ENCODE measurements around the gene CEMIP. TPM values are rescaled to one million over a fixed set of nuclear protein-coding genes. Genes with fewer than 3 reads are reported as not detected.

CEMIP gene
- polyA plus RNA-seq, 1 of the 3 experiments (the other 2 are of a cell fraction), result 27.8 TPM

GRCh38 chr15:80804970-80805495 is 25.9 kb downstream of the CEMIP start:
- DNase-seq, result no peak
- 64% methylated on average over 10 of the region's 10 CpGs for WGBS (ENCODE audit: low lambda C conversion rate)

GRCh38 chr15:80811781-80812315 is 32.7 kb downstream of the CEMIP start:
- Histone ChIP-seq H3K27me3 (ENCODE audit: insufficient read depth) (no peaks in the 10 kb centered on the region), H3K4me1 (ENCODE audit: control insufficient read depth in 1 of 2, insufficient read depth in 2 of 2, low read depth in 1 of 2, low read length in 1 of 2) (no peaks in the 10 kb centered on the region), H3K4me3 (ENCODE audit: low read depth in 2 of 2, low read length in 1 of 2) (no peak overlapping the region), H3K9ac (no peak overlapping the region), H4K20me1 (ENCODE audit: insufficient read depth) (no peaks in the 10 kb centered on the region), H3K79me2 (ENCODE audit: insufficient read depth) (no peaks in the 10 kb centered on the region), H3K4me2 (no peak overlapping the region), H3F3A (replicated peaks; ENCODE audit: insufficient read depth) (no peaks in the 10 kb centered on the region), H3K36me3 (replicated peaks in 1 of 2; ENCODE audit: control insufficient read depth in 1 of 2, insufficient read depth in 2 of 2, low read length in 1 of 2) (peaks cover 0 to 3% of the 10 kb centered on the region in 2 experiments), H3K9me3 (no peaks in the 10 kb centered on the region), H3K9me2 (no peaks in the 10 kb centered on the region), H3K27ac (ENCODE audit: low read depth in 2 of 2, low read length in 1 of 2) (no peak overlapping the region), H2AFZ (ENCODE audit: low read depth) (no peak overlapping the region)
- no peak for DNase-seq
- ChIA-PET POLR2A (no interaction called here), CTCF (interaction anchor here (1.0 kb wide), 1 partner anchor 244 kb away, joined by 3 read pairs; no protein-coding TSS in a partner anchor)
- WGBS (ENCODE audit: low lambda C conversion rate), result 56% methylated on average over 7 of the region's 9 CpGs
- TF ChIP-seq MXI1 (IDR thresholded peaks at IDR 0.05; ENCODE audit: low read depth, low read length), result no peak
- no peak for TF ChIP-seq FOXM1 (IDR thresholded peaks at IDR 0.05; ENCODE audit: low read depth)

More at GRCh38 chr15:80804970-80805495, 25.9 kb downstream of the CEMIP start:
- no peak for TF ChIP-seq MEF2A (IDR thresholded peaks at IDR 0.05; ENCODE audit: borderline replicate concordance, low read depth)
- TF ChIP-seq JUND (IDR thresholded peaks at IDR 0.05), result no peak
- TF ChIP-seq GATA2 (CRISPR knock-in tag; IDR thresholded peaks at IDR 0.05), result peak; percentile 31; the same call in 1 of the 2 replicates
- Histone ChIP-seq H3K27me3 (ENCODE audit: insufficient read depth) (no peaks in the 10 kb centered on the region), H3K79me2 (ENCODE audit: insufficient read depth) (no peaks in the 10 kb centered on the region), H3K4me1 (ENCODE audit: control insufficient read depth in 1 of 2, insufficient read depth in 2 of 2, low read depth in 1 of 2, low read length in 1 of 2) (no peaks in the 10 kb centered on the region; a peak in 1 of 4 replicates), H3K9me3 (no peaks in the 10 kb centered on the region), H3K27ac (ENCODE audit: low read depth in 2 of 2, low read length in 1 of 2) (no peak overlapping the region), H4K20me1 (ENCODE audit: insufficient read depth) (no peaks in the 10 kb centered on the region), H3K4me2 (no peak overlapping the region), H3F3A (replicated peaks; ENCODE audit: insufficient read depth) (no peaks in the 10 kb centered on the region), H3K4me3 (ENCODE audit: low read depth in 2 of 2, low read length in 1 of 2) (no peak overlapping the region), H3K9ac (no peak overlapping the region), H3K36me3 (replicated peaks in 1 of 2; ENCODE audit: control insufficient read depth in 1 of 2, insufficient read depth in 2 of 2, low read length in 1 of 2) (peaks cover 0 to 8% of the 10 kb centered on the region in 2 experiments), H3K9me2 (no peaks in the 10 kb centered on the region), H2AFZ (ENCODE audit: low read depth) (no peak overlapping the region)
- CTCF ChIA-PET, result interaction anchor here (1.0 to 3.2 kb wide), 5 partner anchors 12 to 238 kb away, joined by 3 to 11 read pairs (median 4); no protein-coding TSS in a partner anchor
- POLR2A ChIA-PET, result no interaction called here

GRCh38 chr15:80815106-80815505 is 35.9 kb downstream of the CEMIP start:
- Histone ChIP-seq H3K4me2 (no peak overlapping the region), H3K4me1 (ENCODE audit: control insufficient read depth in 1 of 2, insufficient read depth in 2 of 2, low read depth in 1 of 2, low read length in 1 of 2) (no peaks in the 10 kb centered on the region), H3K36me3 (replicated peaks in 1 of 2; ENCODE audit: control insufficient read depth in 1 of 2, insufficient read depth in 2 of 2, low read length in 1 of 2) (peaks cover 0 to 3% of the 10 kb centered on the region in 2 experiments), H3F3A (replicated peaks; ENCODE audit: insufficient read depth) (no peaks in the 10 kb centered on the region), H3K4me3 (ENCODE audit: low read depth in 2 of 2, low read length in 1 of 2) (no peak overlapping the region), H3K9me3 (no peaks in the 10 kb centered on the region), H4K20me1 (ENCODE audit: insufficient read depth) (no peaks in the 10 kb centered on the region), H3K27me3 (ENCODE audit: insufficient read depth) (no peaks in the 10 kb centered on the region), H3K27ac (ENCODE audit: low read depth in 2 of 2, low read length in 1 of 2) (no peak overlapping the region), H2AFZ (ENCODE audit: low read depth) (no peak overlapping the region), H3K79me2 (ENCODE audit: insufficient read depth) (no peaks in the 10 kb centered on the region), H3K9ac (no peak overlapping the region), H3K9me2 (no peaks in the 10 kb centered on the region)
- DNase-seq, result no peak
- CTCF ChIA-PET, result interaction anchor here (0.8 to 1.0 kb wide), 3 partner anchors 16 to 35 kb away, joined by 3 read pairs; no protein-coding TSS in a partner anchor
- POLR2A ChIA-PET, result no interaction called here
- WGBS (ENCODE audit: low lambda C conversion rate), result 78% methylated on average over 4 of the region's 4 CpGs
- TF ChIP-seq IRF3 (IDR thresholded peaks at IDR 0.05; ENCODE audit: low read depth, low read length) (no peak), POLR2AphosphoS5 (IDR thresholded peaks at IDR 0.05; ENCODE audit: low read depth, low read length) (no peak), MAX (IDR thresholded peaks at IDR 0.05; ENCODE audit: low read depth) (no peak), RCOR1 (IDR thresholded peaks at IDR 0.05; ENCODE audit: low read length) (no peak), REST (IDR thresholded peaks at IDR 0.05; ENCODE audit: low read depth, low read length) (no peak), RFX5 (IDR thresholded peaks at IDR 0.05; ENCODE audit: low read length) (no peak), RXRA (IDR thresholded peaks at IDR 0.05; ENCODE audit: borderline replicate concordance, low read depth) (no peak), JUND (IDR thresholded peaks at IDR 0.05) (no peak), FOSL2 (IDR thresholded peaks at IDR 0.05; ENCODE audit: borderline replicate concordance, low read depth) (no peak), TEAD4 (IDR thresholded peaks at IDR 0.05; ENCODE audit: borderline replicate concordance, insufficient read depth) (no peak), GABPA (IDR thresholded peaks at IDR 0.05; ENCODE audit: low read depth) (no peak)
